ENCODE results near the gene COX10. TPM values are rescaled to one million over a fixed set of nuclear protein-coding genes. Genes with fewer than 3 reads are reported as not detected.

The COX10 gene
- total and polyA plus RNA-seq, 10 donors: 3.0 to 28.8 (median 14.9) TPM

DNA sequence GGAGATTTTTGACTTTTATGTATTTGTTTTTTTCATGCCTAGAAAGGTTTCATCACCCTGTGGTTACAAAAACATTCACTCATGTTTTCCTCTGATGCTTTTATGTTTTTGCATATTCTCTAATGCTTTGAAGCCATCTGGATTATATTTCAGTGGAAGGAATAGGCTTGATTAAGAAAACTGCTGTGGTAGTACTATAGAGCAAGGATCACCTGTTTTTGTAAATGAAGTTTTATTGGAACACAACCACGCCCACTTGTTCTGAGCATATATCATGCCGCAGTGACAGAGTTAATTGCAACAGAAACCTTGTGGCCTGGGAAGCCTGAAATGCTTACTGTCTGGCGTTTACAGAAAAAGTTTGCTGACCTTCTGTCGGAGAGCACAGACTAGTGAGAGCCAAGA, 11.5 kb downstream of the COX10 start:
- TF ChIP-seq POLR2A (IDR thresholded peaks at IDR 0.05) (no peak), POLR2AphosphoS5 (IDR thresholded peaks at IDR 0.05) (no peak)
- TF ChIP-seq, protein P1, sequence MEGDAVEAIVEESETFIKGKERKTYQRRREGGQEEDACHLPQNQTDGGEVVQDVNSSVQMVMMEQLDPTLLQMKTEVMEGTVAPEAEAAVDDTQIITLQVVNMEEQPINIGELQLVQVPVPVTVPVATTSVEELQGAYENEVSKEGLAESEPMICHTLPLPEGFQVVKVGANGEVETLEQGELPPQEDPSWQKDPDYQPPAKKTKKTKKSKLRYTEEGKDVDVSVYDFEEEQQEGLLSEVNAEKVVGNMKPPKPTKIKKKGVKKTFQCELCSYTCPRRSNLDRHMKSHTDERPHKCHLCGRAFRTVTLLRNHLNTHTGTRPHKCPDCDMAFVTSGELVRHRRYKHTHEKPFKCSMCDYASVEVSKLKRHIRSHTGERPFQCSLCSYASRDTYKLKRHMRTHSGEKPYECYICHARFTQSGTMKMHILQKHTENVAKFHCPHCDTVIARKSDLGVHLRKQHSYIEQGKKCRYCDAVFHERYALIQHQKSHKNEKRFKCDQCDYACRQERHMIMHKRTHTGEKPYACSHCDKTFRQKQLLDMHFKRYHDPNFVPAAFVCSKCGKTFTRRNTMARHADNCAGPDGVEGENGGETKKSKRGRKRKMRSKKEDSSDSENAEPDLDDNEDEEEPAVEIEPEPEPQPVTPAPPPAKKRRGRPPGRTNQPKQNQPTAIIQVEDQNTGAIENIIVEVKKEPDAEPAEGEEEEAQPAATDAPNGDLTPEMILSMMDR (IDR thresholded peaks at IDR 0.05 in 8 of 11, conservative IDR thresholded peaks at IDR 0.05 in 3 of 11): no peak
- Histone ChIP-seq H3K4me1 (peaks cover 0 to 3% (median 0%) of the 10 kb centered on the region in 6 donors), H3K36me3 (peaks cover 0 to 75% (median 25%) of the 10 kb centered on the region in 6 donors), H3K9me3 (no peaks in the 10 kb centered on the region), H3K27ac (no peak overlapping the region), H3K4me3 (no peak overlapping the region), H3K27me3 (replicated peaks in 1 of 7) (no peaks in the 10 kb centered on the region)
- intact Hi-C loops (cut with DNase I; ENCODE audit: low total_unique reads): no loop called here
- 67 to 87% (median 70%) methylated on average over 4 of the region's 4 CpGs for WGBS, 5 donors
- DNase-seq: no peak

DNA sequence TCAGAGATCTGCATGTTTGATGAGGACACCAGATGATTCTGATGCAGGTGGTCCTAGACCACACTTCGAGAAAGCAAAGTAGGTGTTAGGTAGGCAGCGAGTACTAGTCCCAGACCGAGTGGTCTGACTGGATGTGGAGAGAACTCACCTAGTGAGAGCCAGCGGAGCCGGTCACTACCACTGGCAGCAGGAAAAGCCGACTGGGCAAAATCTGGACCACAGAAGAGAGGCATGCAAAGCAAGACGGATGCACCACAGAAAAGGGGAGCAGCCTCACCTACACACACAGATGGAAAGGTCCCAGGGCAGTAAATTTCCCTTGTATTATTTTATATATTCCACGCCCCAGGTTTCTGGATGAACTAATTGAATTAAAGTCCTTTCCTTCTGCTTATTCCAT, 13.5 kb downstream of the COX10 start:
- Histone ChIP-seq H3K36me3 (peaks cover 0 to 55% (median 11%) of the 10 kb centered on the region in 6 donors), H3K27me3 (replicated peaks in 1 of 7) (no peaks in the 10 kb centered on the region), H3K9me3 (no peaks in the 10 kb centered on the region), H3K27ac (no peak overlapping the region), H3K4me3 (no peak overlapping the region), H3K4me1 (peaks cover 0 to 3% (median 0%) of the 10 kb centered on the region in 6 donors)
- WGBS, 5 donors: 95 to 96% (median 96%) methylated on average over 8 of the region's 8 CpGs
- DNase-seq: no peak
- intact Hi-C loops (cut with DNase I; ENCODE audit: low total_unique reads): no loop called here
- TF ChIP-seq POLR2A (IDR thresholded peaks at IDR 0.05) (no peak), POLR2AphosphoS5 (IDR thresholded peaks at IDR 0.05) (no peak)
- TF ChIP-seq, protein P1 (IDR thresholded peaks at IDR 0.05 in 8 of 11, conservative IDR thresholded peaks at IDR 0.05 in 3 of 11): no peak

DNA sequence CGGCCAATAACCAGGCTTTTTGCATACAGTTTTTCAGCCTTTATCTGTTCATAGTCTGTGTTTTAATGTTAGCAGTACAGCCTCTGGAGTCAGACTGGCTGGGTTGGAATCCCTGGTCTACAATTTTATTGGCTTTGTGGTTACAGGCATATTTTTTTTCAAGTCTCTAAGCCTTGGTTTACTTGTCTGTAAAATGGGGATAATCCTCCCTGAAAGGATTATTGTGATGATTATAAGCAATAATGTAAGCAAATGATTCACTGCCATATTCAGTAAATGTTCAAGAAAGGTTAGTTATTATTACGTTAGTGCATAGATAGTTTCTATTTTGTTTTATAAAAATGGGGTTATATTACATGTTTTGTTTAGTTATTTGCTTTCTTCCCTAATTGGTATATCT, 15.7 kb downstream of the COX10 start:
- peaks cover 0 to 3% (median 0%) of the 10 kb centered on the region in 6 donors for H3K4me1 ChIP-seq
- 92 to 96% (median 93%) methylated on average over 2 of the region's 2 CpGs for WGBS, 5 donors
- intact Hi-C loops (cut with DNase I; ENCODE audit: low total_unique reads): no loop called here
- peaks cover 0 to 36% (median 0%) of the 10 kb centered on the region in 6 donors for H3K36me3 ChIP-seq
- no peak overlapping the region for H3K27ac ChIP-seq
- no peak for TF ChIP-seq POLR2AphosphoS5 (IDR thresholded peaks at IDR 0.05)
- TF ChIP-seq, protein P1 (IDR thresholded peaks at IDR 0.05 in 8 of 11, conservative IDR thresholded peaks at IDR 0.05 in 3 of 11): no peak
- TF ChIP-seq POLR2A (IDR thresholded peaks at IDR 0.05): no peak
- H3K4me3 ChIP-seq: no peak overlapping the region
- no peaks in the 10 kb centered on the region for H3K9me3 ChIP-seq
- H3K27me3 ChIP-seq (replicated peaks in 1 of 7): no peaks in the 10 kb centered on the region
- no peak for DNase-seq

DNA sequence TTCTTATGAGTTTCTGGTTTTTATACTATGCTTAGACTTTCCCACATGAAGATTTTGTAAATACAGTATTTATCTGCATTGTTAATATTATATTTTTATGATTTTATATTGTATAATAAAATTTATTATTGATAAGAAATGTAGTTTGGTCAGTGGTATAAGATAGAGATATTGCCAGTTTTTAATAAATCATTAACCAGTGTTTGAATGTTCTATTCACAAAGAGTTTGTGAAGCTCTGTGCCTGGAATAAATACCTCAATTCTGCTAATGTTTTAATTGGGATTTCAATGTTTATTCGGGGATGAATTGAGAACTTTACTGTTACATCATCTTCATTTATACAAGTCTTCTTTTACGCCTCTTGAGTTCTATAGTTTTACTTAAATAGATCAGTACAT, 16.9 kb downstream of the COX10 start:
- DNase-seq: no peak
- Histone ChIP-seq H3K4me3 (no peak overlapping the region), H3K27ac (no peak overlapping the region), H3K36me3 (peaks cover 0 to 25% (median 0%) of the 10 kb centered on the region in 6 donors), H3K27me3 (replicated peaks in 1 of 7) (no peaks in the 10 kb centered on the region), H3K4me1 (no peaks in the 10 kb centered on the region), H3K9me3 (no peaks in the 10 kb centered on the region)
- no peak for TF ChIP-seq POLR2AphosphoS5 (IDR thresholded peaks at IDR 0.05)
- no peak for TF ChIP-seq POLR2A (IDR thresholded peaks at IDR 0.05)
- TF ChIP-seq, protein P1 (IDR thresholded peaks at IDR 0.05 in 8 of 11, conservative IDR thresholded peaks at IDR 0.05 in 3 of 11): no peak
- intact Hi-C loops (cut with DNase I; ENCODE audit: low total_unique reads): no loop called here
- 94 to 100% (median 97%) methylated on average over 2 of the region's 2 CpGs for WGBS, 5 donors

All from spleen (tissue), 11 donors.